Stimulated activated CD4-positive, alpha-beta T cell treated with anti-CD3 and anti-CD28 coated beads, Interleukin-2, amount 100 ng/mL, for 48 hours (primary cell): Measurements from ENCODE around the gene CTDSPL.

Experiments
- DNase-seq, 2 donors: peaks; one replicate each; pipeline ENCODE4 v3.0.0-alpha.2; 2020

Gene CTDSPL

DNA sequence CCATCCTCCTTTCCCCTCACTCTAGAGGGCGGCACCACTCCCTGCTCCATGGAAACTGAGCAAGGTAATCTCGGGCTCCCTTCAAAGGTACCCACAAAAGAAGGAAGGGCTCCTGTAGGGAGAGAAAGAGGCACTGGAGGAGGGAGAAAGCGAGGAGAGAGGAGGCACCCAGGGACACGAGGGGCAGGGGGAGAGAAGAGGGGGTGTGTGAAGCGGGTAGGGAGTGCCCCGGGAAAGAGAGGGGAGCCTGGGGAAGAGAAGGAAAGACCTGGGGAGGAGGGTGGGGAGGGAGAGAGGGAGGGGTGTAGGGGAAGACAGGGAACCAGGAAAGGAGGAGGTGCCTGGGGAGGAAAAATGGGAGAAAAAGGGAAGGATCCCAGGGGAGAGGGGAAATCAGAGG, 129.4 kb downstream of the CTDSPL start:
- DNase-seq: no peak

DNA sequence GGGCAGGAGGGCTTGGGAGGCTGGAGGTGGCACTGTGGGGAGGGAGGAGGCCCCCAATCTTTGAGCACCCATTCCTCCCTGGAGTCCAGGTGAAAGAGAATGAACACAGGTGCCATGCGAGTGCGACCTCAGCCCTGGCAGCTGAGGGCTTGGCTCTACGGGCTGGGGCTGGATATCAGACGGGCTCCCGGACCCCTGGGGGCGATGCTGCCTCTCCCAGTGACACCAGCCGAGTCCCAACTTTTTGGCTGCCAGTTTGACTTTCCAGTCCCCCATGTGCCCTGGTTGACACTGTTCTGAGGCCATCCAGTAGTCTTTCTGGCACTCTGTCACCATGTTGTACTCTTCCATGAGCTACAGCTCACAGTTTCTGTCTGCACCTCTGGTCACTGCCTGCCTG, 130.1 kb downstream of the CTDSPL start:
- DNase-seq: no peak

DNA sequence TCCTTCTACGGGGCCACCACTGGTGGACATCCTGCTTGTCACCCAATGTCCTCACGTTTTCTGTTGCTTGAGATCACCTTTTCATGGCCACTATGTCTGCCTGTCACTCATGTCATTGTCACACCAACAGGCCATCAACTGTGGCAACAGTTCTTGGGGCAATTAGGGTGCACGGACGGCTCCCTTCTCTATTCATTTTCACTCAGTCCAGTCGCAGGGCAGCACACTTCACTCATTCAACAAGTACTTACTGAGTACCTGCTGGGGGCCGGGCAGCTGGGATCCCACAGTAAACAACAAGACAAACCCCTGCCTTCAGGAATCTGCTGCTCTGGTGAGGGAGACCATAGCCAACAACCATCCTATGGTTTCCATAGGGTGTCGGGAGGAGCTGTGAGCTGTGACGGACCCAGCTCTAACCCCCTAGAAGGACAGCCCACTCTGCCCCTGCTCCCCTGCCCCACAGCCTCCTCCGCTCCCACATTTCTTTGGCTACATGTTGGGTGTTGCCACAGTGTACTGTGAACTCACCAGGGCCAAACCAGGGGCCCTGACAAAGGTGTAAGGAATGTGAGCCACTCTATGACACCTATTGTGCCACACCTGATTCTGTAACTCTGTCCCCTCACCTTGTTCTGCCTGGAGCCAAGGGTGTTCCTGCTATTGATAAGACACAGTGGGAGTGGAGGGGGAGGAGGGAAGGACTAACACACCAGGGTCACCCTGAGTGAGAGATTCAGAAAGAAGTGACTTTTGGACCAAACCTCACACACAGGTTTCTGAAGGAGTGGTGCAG, 130.8 kb downstream of the CTDSPL start:
- no peak for DNase-seq

DNA sequence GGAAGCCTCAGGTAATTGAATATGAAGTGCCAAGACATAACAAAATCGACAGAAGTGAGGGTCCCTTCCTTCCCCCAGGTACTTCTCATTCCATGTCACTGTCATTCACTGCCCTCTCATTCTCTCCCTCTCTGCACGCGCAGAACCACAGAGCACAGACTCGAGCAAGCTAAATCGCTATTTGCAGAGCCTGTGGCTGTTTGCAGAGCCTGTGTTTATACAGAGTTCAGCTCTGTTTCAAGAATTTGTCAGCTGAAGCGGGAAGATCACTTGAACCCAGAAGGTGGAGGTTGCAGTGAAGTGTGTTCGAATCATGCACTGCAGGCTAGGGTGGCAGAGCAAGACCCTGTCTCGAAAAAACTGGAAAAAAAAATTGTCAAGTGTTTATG, 131.4 kb downstream of the CTDSPL start:
- DNase-seq: no peak

DNA sequence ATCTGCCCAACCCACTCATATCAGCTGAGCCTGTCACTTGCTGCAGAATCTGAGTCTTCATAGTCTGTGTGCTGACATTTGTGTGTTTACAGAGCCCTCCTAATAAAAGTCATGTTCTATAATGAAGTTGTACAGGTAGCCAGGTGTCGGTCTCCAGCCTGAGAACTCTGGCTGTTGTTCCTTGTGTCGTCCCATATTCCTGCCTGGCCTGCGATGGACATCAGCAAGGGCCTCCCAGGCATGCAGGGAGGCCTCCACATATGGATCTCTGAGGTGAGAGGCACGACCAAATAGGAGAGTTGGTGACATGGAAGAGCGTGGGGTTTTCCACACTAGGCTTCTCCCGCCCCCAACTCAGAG, 131.8 kb downstream of the CTDSPL start:
- DNase-seq: no peak

DNA sequence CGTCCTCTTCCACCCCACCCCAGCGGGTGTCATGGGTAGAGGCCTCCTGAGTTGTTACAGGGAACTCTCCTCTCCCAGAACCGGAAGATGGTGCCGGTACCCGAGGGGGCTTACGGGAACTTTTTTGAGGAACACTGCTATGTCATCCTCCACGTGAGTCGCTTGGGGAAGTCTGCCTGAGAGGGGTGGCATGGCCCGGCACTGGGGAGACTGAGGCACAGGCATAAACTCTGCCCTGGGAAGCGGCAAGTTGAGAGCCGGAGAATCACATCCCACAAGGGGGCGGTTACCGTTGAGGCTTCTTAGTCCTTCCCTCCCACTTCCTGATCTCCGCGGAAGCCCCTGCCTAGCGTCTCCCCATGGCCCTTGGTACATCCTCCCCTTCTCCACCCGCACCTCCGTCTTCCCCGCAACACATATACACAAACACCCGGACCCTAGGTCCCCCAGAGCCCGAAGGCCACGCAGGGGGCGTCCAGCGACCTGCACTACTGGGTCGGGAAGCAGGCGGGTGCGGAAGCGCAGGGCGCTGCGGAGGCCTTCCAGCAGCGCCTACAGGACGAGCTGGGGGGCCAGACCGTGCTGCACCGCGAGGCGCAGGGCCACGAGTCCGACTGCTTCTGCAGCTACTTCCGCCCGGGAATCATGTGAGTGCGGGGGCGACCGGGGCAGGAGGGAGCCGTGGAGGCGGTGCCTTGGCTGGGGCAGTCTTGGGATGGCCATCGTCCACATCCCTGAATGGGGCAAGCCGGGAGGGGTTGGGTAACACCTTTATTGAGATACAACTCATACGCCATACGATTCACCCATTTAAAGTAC, 132.3 kb downstream of the CTDSPL start:
- DNase-seq: peak; percentile 61 to 63

DNA sequence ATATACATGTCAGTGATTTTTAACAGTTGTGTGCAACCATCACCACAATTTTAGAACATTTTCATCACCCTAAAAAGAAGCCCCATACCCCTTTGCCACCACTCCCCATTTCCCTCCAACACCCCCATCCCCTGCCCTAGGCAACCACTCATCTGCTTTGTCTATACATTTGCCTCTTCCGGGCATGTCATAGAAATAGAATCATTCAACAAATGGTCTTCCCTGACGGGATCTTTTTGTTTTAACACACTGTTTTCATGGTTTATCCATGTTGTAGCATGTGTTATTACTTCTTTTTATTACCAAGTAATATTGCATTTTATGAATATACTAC, 132.9 kb downstream of the CTDSPL start:
- DNase-seq: no peak

DNA sequence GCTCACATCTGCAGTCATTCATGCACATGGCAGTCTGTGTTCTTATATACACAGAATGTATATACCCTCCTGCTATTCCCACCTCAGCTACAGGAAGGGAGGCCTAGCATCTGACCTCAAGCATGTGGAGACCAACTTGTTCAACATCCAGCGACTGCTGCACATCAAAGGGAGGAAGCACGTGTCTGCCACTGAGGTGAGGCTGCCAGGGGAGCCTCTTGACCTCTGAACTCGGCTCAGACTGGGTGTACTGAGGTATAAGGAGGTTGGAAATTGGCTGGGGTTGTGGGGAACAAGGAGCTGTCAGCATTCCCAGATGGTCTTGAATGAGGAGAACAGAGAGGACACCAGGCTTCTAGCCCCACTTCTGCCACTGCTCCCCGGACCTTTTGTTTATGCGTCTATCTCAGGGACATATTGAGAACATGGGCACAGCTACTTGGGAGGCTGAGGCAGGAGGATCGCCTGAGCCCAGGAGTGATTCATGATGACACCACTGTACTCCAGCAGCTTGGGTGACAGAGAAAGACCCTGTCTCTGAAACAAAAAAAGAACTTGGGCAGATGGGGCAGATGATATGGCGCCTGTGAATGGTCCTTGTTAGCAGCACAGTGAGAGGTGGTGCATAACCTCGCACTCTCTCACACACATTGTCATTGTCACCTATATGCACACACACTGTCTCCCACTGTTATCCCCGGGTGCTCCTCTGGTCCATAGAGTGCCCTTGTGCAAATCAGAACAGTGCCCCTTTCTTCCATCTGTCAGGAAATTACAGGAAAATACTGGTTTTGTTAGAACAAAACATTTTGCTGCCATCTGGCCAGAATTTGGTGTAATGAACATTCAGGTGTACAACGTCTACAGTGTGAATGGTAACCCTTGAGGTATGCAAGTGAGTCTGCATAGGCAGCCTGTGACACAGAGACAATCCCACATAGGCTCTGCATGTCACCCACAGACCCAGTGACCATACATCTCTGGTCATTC, 134.3 kb downstream of the CTDSPL start:
- DNase-seq: no peak

DNA sequence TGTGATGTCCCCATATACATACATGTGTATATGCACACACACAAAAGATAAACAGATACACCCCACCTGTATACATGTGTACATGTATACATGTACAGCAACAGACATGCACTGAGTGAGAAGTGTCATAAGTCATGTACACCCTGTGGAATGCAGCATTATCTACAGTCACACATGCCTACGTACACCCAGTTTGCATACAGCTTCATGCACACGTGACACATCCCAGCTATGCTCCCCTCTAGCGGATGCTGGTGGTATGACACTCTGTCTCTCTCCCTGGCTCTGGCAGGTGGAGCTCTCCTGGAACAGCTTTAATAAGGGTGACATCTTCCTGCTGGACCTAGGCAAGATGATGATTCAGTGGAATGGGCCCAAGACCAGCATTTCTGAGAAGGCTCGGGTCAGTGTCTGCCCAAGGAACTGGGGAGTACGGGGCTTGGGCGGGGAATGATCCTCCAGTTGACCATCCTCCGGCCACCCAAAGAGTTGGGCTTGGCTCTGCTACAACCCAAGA, 135.2 kb downstream of the CTDSPL start:
- peak; percentile 80 to 86 for DNase-seq

DNA sequence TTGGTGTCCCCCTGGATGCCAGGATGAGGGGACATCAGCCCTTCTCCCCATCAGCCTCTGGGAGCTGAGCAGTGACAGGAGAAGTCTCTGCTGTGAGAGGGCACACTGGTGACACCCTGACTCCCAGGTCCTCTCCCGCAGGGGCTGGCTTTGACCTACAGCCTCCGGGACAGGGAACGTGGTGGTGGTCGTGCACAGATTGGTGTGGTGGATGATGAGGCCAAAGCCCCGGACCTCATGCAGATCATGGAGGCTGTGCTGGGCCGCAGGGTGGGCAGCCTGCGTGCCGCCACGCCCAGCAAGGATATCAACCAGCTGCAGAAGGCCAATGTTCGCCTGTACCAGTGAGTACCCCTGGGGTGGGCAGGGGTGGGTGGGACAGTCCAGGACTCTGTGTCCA, 135.7 kb downstream of the CTDSPL start:
- no peak for DNase-seq

DNA sequence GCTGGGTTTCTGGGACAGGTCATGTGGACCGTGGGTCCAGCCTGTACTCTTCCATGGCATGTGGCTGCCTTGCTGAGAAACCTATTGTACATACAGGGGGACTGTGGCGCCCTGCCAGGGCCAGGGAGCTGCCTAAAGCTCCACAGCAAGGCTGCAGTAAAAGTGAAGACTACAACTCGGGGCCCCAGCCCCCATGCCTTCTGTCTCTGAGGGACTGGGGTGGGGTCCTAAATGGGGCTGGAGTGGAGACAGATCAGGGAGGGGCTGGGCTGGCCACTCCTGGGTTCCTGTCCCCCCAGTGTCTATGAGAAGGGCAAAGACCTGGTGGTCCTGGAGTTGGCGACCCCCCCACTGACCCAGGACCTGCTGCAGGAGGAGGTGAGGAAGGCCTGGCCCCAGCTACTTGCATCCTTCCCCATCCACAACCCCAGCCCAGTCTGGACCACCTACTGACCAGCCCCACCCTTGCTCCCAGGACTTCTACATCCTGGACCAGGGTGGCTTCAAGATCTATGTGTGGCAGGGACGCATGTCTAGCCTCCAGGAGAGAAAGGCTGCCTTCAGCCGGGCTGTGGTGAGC, 136.2 kb downstream of the CTDSPL start:
- no peak for DNase-seq

DNA sequence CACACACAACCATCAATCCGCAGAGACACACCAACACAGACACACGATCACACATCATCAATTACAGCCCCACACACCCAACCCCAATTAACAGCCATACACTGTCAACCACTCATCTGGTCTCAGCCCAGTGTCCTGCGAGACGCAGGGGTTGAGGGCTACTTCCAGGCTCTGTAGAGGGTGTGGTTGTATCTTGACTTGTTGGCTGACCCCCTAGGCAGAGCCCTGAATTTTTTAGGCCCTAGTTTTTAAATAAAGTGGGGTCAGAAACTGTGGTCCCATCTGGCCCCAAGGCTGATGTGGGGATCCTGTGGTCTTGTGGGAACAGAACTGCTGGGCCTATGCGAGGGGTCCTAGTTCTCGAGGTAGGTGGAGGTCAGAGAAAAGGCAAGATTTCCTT, 138.2 kb downstream of the CTDSPL start:
- no peak for DNase-seq

DNA sequence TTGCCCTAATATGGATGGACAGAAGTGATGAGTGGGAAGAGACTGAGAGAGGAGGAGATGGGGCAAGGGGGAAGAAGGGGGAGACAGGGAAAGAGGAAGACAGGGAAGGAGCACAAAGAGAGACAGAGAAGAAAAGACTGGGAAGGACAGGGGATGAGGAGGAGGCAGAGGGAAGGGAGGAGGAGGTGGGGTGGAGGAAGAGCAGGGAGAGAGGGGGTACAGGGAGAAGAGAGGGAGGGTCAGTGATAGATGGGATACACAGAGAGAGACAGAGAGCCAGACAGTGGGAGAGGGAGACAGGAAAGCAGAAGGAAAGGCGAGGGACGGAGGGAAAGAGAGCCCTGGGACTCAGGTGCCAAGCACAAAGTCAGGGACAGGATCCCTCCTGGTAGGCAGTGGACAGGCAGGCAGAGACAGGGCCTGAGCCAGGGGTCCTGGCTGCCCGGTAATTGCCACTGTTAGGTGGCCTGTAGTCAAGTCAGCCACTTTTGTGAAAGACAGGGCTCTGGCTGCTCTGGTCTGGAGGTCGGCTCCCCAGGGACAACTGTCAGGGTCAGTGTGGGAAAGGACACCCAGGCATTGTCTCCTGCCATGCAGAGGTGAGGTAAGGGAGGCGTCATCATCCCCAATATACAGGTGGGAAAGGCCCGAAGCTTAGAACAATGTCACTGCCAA, 138.7 kb downstream of the CTDSPL start:
- no peak for DNase-seq

DNA sequence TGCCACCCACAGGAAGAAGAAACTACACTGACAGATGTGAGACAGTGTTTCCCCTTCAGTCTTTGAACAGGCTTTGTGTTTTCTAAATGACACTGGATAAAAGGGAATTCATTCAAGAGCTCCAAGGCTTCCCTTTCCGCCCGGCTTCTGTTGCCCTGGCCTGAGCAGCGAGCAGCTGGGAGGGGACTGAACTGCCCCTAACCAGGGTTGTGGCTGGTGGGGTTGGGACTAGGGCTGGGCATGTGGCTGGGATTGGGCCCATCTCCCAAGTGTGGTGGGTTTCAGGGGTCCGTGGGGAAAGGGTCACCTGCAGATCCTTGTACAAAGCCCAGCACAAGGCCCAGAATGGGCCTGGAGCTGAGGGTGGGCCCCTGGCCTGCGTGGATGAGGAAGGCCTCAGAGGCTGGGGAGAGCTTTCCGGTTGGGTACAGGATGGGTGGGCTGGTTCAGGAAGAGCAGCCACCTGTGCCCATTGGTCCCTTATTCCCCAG, 139.3 kb downstream of the CTDSPL start:
- DNase-seq: no peak

DNA sequence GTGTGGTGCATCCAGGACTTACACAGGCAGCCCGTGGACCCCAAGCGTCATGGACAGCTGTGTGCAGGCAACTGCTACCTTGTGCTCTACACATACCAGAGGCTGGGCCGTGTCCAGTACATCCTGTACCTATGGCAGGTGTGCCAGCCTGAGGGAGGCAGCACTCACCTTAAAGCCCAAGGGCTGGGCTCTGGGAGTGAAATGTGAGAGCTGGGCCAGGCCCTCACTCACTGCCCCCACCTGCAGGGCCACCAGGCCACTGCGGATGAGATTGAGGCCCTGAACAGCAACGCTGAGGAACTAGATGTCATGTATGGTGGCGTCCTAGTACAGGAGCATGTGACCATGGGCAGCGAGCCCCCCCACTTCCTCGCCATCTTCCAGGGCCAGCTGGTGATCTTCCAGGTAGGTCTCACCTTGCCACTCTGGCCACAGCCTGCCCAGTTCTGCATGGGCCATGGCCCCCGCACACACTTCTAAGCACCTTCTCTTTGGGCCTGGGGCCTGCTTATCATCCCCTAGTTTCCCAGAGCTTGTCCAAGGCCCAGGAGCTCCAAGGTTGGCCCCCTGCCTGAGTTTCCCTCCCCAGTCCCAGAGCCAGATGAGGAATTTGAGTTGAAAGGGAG, 139.9 kb downstream of the CTDSPL start:
- DNase-seq: no peak

DNA sequence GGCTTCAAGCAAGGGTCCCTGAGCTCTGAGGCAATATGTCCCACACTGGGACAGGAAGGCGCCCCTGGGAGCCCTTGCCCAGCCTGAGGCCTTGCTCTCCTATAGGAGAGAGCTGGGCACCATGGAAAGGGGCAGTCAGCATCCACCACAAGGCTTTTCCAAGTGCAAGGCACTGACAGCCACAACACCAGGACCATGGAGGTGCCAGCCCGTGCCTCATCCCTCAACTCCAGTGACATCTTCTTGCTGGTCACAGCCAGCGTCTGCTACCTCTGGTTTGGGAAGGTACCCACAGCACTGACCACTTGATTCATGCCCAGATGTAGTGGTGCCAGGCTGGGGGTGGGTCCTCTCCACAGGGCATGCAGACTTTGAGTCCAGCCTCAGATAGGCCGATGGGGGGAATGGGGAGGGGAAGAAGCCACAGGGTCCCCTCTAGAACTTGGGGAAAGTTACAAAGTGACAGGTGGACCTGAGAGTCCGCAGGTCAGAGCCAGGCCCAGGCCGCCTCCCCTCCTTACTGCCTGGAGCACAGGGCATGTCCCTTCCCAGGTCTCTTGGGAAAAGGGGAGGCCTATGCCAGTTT, 140.7 kb downstream of the CTDSPL start:
- no peak for DNase-seq

DNA sequence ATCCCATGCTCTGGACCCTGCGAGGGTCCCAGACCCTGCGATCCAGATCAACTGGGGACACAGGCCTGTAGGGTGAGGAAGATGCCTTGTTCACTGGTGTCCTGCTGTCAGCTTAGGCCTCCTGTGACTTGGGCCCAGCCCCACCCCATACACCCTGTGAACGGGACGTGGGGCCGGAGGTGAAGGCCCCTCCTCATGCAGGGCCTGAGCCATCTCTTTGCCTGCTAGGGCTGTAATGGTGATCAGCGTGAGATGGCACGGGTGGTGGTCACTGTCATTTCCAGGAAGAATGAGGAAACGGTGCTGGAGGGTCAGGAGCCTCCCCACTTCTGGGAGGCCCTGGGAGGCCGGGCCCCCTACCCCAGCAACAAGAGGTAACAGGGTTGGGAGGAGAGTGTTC, 141.3 kb downstream of the CTDSPL start:
- no peak for DNase-seq

DNA sequence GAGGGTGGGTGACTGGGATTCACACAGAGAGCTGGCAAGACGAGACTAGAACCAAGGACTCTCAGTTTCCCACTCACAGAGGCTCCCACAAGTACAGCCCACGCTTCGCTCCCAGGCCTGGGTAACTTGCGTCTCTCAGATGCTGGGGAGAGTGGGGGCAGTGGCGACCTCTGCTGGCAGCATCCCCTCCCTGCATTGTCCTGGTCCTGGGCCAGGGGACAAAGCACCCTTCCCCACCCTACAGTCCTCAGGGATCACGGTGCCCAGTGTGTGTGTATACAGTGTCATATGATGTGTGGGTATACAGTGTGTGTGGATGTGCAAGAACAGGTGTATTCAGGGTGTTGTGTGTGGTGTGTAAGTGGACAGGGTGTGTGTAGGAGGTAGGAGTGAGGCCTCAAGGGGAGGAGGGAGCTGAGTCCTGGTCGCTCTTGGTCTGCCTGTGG, 141.7 kb downstream of the CTDSPL start:
- peak; percentile 57 to 62 for DNase-seq

DNA sequence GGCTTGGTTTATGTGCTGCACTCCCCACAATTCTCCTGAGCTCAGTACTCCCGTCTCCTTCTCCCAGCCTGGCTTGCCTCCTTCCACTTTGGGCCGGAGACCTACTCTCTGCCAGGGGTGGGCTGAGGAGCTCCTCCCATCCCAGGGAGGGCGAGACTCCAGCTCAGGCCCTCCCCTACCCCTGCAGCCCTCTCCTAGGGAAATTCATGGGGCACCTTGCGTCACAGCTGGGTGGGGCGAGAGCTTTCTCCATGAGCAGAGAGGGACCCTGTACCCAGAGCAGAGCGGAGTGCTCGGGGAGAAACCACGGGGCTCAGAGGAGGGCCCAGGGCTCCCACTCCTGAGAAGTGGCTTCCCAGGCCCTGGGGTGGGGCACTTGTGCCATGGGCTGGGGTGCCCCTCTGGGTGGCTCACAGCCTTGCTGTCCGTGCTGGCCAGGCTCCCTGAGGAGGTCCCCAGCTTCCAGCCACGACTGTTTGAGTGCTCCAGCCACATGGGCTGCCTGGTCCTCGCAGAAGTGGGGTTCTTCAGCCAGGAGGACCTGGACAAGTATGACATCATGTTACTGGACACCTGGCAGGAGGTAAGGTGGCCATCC, 142.2 kb downstream of the CTDSPL start:
- DNase-seq: no peak

DNA sequence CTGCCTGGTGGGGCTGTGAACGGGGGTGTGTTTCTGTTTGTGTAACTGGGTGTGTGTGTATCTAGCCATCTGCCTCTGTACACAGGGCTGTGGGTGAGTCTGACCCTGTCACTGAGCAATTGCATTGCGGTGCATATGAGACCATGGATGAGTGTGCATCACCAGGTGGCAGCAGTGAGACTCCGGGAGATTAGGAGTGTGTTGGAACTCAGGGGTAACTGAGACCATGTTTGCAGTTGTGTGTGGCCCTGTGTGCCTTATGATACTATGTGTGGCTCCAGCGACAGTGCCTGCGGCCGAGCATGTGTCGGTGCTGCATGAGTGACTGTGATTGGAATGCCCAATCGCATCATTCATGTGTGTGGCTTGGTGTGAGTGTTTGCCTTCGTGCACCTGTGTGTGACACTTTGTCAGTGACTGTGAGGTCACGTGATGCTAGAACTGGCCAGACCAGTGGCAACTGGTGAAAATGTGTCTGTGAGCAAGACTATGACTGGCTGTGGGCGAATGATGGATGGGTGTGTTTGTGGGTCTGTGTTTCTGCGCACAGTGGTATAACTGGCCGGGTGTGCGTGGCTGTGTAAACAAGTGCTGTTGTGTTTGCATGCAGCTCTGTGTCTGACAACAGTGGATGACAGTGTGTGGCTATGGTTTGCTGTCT, 142.9 kb downstream of the CTDSPL start:
- peak in 1 of 2 donors; percentile 44 for DNase-seq
